SH-SY5Y (cell line): Measurements from ENCODE around the gene SERTM2.

ENCODE experiments used
- GATA2 ChIP-seq: IDR thresholded peaks from 2 replicates; pipeline ENCODE4 v1.6.1; 2011; ENCODE audit warnings: mild to moderate bottlenecking, low read depth, low read length
- GATA3 ChIP-seq: IDR thresholded peaks from 2 replicates; pipeline ENCODE4 v1.6.1; 2011; ENCODE audit warnings: low read depth, mild to moderate bottlenecking, low read length, moderate library complexity

- no peak for TF ChIP-seq GATA2
- TF ChIP-seq GATA3, result no peak
These were observed 49.4 kb downstream of the SERTM2 start for GRCh38 chrX:111560801-111561200.
